Measurements from ENCODE around the gene MRPS24. TPM values are rescaled to one million over a fixed set of nuclear protein-coding genes. Genes with fewer than 3 reads are reported as not detected.
"Not testable (repeated sequence)": the region's sequence is repeated elsewhere in the genome, so short reads cannot be mapped to it uniquely, and the experiment has no call there.

The MRPS24 gene
- total RNA-seq, 1 donor from 2014 or later: 61.5 TPM

DNA sequence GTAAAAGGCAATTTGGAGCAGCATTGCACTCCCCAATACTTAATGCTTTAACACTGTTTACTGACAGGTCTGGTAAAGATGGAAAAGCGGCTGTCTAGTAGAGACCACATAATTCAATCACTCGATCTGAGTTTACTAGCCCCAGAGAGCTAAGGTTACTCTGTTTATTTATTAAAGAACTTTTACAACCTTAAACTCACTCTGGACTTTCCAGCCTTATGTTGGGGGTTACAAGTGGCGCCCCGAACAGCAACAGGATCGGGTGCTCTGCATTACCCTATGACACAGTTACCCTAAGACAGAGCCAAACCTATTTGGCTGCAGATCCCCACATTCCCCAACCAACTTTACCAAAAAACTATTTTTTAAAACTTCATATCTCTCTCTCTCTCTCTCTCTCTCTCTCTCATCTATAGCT is 43.9 kb downstream of the MRPS24 start:
- H3K36me3 ChIP-seq: no peaks in the 10 kb centered on the region
- peaks cover 7% of the 10 kb centered on the region for H3K27me3 ChIP-seq
- no peak overlapping the region for H3K4me3 ChIP-seq
- ATAC-seq (no peak), DNase-seq (no peak)
- H3K9me3 ChIP-seq: no peaks in the 10 kb centered on the region
- intact Hi-C loops (cut with DNase I): no loop called here
- no peak overlapping the region for H3K27ac ChIP-seq
- TF ChIP-seq, protein P1, sequence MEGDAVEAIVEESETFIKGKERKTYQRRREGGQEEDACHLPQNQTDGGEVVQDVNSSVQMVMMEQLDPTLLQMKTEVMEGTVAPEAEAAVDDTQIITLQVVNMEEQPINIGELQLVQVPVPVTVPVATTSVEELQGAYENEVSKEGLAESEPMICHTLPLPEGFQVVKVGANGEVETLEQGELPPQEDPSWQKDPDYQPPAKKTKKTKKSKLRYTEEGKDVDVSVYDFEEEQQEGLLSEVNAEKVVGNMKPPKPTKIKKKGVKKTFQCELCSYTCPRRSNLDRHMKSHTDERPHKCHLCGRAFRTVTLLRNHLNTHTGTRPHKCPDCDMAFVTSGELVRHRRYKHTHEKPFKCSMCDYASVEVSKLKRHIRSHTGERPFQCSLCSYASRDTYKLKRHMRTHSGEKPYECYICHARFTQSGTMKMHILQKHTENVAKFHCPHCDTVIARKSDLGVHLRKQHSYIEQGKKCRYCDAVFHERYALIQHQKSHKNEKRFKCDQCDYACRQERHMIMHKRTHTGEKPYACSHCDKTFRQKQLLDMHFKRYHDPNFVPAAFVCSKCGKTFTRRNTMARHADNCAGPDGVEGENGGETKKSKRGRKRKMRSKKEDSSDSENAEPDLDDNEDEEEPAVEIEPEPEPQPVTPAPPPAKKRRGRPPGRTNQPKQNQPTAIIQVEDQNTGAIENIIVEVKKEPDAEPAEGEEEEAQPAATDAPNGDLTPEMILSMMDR (IDR thresholded peaks at IDR 0.05): no peak
- no peaks in the 10 kb centered on the region for H3K4me1 ChIP-seq

DNA sequence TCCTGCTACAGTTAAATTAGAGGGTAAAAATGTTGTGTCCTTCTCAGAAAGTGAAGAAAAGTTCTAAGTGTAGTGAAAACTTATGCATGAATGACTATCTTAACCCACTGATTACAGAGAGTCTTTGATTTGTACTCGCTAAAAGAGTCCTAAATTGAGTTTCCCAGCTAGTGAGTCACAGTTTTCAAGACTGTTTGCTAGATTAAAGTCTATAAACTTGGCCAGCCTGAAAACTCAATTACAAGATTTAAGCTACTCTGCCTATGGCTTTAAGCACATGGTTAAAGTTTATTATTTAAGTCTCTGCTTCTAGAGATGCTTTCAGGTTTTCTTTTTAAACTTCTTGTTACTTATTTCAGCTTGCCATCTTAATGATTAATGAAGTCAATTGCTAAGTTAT is 44.4 kb downstream of the MRPS24 start:
- H3K4me1 ChIP-seq: no peaks in the 10 kb centered on the region
- H3K36me3 ChIP-seq: no peaks in the 10 kb centered on the region
- H3K27ac ChIP-seq: no peak overlapping the region
- H3K9me3 ChIP-seq: no peaks in the 10 kb centered on the region
- H3K27me3 ChIP-seq: peaks cover 7% of the 10 kb centered on the region
- H3K4me3 ChIP-seq: no peak overlapping the region
- DNase-seq (no peak), ATAC-seq (no peak)
- TF ChIP-seq, protein P1 (IDR thresholded peaks at IDR 0.05): no peak
- intact Hi-C loops (cut with DNase I): no loop called here

DNA sequence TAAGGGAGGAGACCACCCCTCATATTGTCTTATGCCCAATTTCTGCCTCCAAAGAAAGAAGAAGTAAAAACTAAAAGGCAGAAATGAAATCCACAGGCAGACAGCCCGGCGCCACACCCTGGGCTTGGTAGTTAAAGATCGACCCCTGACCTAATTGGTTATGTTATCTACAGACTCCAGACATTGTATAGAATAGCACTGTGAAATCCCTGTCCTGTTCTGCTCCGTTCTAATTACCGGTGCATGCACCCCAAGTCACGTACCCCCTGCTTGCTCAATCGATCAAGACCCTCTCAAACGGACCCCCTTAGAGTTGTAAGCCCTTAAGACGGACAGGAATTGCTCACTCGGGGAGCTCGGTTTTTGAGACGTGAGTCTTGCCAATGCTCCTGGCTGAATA is 44.8 kb downstream of the MRPS24 start:
- H3K27me3 ChIP-seq; DNase-seq; H3K9me3 ChIP-seq; ATAC-seq; H3K4me3 ChIP-seq; intact Hi-C loops (cut with DNase I); H3K27ac ChIP-seq; H3K4me1 ChIP-seq; H3K36me3 ChIP-seq: not testable (repeated sequence)

DNA sequence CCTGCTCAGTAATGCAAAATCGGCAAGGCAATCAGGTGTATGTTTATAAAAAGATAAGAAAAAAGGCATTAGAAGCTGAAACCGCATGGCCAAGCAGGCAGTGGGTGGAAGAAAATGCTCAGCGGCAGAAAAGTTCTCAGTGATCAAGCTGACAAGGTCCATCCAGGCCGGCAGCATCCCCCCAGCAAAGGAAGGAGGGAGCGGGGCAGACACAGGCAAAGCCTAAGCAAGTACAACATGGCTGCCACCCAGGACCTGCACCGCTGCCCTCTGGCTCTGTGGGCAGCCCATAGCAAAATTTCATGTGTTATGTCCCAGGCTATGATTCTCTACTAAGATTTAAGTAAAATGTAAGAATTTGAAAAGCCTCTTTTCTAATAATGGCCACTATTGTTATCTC is 45.4 kb downstream of the MRPS24 start:
- no peaks in the 10 kb centered on the region for H3K9me3 ChIP-seq
- H3K4me1 ChIP-seq: no peaks in the 10 kb centered on the region
- no peaks in the 10 kb centered on the region for H3K36me3 ChIP-seq
- intact Hi-C loops (cut with DNase I): no loop called here
- peaks cover 7% of the 10 kb centered on the region for H3K27me3 ChIP-seq
- H3K27ac ChIP-seq: no peak overlapping the region
- ATAC-seq (no peak), DNase-seq (no peak)
- TF ChIP-seq, protein P1 (IDR thresholded peaks at IDR 0.05): no peak
- no peak overlapping the region for H3K4me3 ChIP-seq

DNA sequence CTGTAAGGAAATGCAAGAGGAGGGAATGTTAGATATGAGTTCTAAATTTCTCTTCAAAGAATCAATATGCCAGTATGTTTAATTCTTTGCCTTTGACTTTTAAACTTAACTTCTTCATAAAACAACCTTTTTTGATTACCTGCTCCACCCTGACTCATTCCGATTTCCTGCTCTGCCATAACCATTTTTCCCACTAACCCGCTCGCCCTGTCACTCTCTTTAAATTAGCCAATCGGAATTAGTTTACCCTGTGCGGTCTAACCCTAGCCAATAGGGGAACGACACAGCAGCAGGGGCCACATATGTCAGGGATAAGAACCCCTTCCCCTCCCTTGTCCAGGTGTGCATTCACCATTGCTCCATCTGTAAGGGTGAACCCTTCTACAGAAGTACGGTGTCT is 45.9 kb downstream of the MRPS24 start:
- H3K27ac ChIP-seq; H3K36me3 ChIP-seq; intact Hi-C loops (cut with DNase I); H3K4me3 ChIP-seq; H3K27me3 ChIP-seq; H3K9me3 ChIP-seq; DNase-seq; ATAC-seq; H3K4me1 ChIP-seq: not testable (repeated sequence)

Other genes starting within 250 kb of the MRPS24 start
- gene COA1, start 140.0 kb downstream of the MRPS24 start, total RNA-seq: 47.9 TPM
- gene BLVRA, start 110.8 kb downstream of the MRPS24 start, total RNA-seq: 104 TPM
- 29.1 TPM for gene URGCP, start 37.1 kb upstream of the MRPS24 start, total RNA-seq
- gene UBE2D4, start 56.9 kb upstream of the MRPS24 start, total RNA-seq: 27.2 TPM
- gene SPDYE1, start 128.4 kb upstream of the MRPS24 start, total RNA-seq: not detected
- gene DBNL, start 175.2 kb upstream of the MRPS24 start, total RNA-seq: 93.7 TPM
- gene PGAM2, start 196.1 kb upstream of the MRPS24 start, total RNA-seq: 1.1 TPM
- 26.8 TPM for gene POLM, start 213.0 kb upstream of the MRPS24 start, total RNA-seq
- gene AEBP1, start 234.8 kb upstream of the MRPS24 start, total RNA-seq: 272 TPM